ENCODE results near the gene RFT1. TPM values are rescaled to one million over a fixed set of nuclear protein-coding genes. Genes with fewer than 3 reads are reported as not detected.

Gene RFT1
- total RNA-seq, 1 donor from 2014 or later = 10.5 TPM

DNA sequence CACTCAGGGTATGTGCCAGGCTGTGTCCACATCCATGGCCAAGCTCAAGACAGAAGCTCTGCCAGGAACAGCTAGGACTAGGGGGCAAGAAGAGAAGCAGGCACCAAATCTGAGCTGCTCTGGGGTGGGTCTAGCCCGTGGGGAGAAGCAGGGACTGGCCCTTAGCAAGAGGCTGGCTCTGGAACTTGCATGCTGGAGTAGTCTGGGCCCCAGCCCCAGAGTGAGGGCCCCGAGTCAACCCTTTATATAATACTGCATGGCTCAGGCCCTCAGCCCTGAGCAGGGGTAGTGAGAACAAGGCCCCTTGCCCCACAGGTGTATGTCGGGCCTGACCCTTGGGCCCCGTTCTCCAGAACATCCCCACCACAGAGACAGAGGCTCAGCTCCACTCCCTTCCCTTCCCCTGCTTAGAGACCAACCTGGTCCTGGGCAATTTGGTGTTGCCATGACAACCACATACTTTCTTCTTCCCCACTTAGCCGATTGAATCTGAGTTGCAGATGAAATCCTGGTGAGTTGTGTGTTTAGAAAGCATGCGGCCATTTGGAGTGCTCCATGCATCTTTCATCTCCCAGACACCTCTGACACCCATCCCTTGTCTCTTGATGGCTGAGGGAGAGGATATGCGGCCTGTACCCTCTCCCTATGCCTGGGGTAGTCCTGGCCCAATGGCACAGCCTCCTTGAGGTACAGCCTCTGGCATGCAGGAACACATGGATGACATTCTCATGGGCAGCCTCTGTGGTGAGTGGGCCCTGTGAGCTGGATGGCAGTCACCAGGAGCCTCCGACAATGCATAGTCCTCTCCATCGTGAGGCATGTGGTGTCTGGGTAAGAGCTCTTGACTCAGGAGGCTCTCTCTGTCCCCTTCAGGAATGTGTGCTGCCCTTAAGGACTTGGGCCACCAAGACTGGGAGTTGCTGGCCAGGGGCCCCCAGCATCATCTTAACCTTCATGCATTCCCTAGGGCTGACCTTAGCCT lies 55.2 kb downstream of the RFT1 start:
- Mint-ChIP-seq H3K36me3 (ENCODE audit: unreplicated experiment) (no peaks in the 10 kb centered on the region), H3K4me3 (ENCODE audit: unreplicated experiment) (no peak overlapping the region), H3K27ac (ENCODE audit: unreplicated experiment) (no peak overlapping the region), H3K27me3 (ENCODE audit: unreplicated experiment) (peaks cover 6% of the 10 kb centered on the region), H3K4me1 (ENCODE audit: low read depth, unreplicated experiment) (peaks cover 4% of the 10 kb centered on the region), H3K9me3 (ENCODE audit: unreplicated experiment) (peaks cover 3% of the 10 kb centered on the region)
- no peak for DNase-seq
- TF ChIP-seq, protein P1, sequence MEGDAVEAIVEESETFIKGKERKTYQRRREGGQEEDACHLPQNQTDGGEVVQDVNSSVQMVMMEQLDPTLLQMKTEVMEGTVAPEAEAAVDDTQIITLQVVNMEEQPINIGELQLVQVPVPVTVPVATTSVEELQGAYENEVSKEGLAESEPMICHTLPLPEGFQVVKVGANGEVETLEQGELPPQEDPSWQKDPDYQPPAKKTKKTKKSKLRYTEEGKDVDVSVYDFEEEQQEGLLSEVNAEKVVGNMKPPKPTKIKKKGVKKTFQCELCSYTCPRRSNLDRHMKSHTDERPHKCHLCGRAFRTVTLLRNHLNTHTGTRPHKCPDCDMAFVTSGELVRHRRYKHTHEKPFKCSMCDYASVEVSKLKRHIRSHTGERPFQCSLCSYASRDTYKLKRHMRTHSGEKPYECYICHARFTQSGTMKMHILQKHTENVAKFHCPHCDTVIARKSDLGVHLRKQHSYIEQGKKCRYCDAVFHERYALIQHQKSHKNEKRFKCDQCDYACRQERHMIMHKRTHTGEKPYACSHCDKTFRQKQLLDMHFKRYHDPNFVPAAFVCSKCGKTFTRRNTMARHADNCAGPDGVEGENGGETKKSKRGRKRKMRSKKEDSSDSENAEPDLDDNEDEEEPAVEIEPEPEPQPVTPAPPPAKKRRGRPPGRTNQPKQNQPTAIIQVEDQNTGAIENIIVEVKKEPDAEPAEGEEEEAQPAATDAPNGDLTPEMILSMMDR (IDR thresholded peaks at IDR 0.05; ENCODE audit: partially characterized antibody, unreplicated experiment) = no peak

DNA sequence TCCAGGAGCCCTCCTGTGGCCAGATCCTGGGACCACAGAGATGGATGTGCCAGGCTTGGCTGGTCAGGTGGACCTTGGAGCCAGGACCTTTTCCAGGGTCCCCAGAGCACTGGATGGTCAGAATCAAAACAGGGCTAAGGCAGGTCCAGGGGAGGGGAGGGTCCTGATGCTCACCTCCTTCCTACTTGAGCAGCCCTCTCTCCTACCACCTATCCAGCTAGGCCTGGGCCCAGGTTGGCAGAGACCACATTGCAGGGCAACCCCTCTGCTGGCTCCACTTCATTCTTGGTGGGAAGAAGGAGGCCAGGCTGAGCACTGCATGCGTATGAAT lies 55.9 kb downstream of the RFT1 start:
- Mint-ChIP-seq H3K9me3 (ENCODE audit: unreplicated experiment) (peaks cover 3% of the 10 kb centered on the region), H3K36me3 (ENCODE audit: unreplicated experiment) (no peaks in the 10 kb centered on the region), H3K27ac (ENCODE audit: unreplicated experiment) (no peak overlapping the region), H3K4me1 (ENCODE audit: low read depth, unreplicated experiment) (peaks cover 4% of the 10 kb centered on the region), H3K4me3 (ENCODE audit: unreplicated experiment) (no peak overlapping the region), H3K27me3 (ENCODE audit: unreplicated experiment) (peaks cover 6% of the 10 kb centered on the region)
- DNase-seq = no peak
- TF ChIP-seq, protein P1 (IDR thresholded peaks at IDR 0.05; ENCODE audit: partially characterized antibody, unreplicated experiment) = no peak

DNA sequence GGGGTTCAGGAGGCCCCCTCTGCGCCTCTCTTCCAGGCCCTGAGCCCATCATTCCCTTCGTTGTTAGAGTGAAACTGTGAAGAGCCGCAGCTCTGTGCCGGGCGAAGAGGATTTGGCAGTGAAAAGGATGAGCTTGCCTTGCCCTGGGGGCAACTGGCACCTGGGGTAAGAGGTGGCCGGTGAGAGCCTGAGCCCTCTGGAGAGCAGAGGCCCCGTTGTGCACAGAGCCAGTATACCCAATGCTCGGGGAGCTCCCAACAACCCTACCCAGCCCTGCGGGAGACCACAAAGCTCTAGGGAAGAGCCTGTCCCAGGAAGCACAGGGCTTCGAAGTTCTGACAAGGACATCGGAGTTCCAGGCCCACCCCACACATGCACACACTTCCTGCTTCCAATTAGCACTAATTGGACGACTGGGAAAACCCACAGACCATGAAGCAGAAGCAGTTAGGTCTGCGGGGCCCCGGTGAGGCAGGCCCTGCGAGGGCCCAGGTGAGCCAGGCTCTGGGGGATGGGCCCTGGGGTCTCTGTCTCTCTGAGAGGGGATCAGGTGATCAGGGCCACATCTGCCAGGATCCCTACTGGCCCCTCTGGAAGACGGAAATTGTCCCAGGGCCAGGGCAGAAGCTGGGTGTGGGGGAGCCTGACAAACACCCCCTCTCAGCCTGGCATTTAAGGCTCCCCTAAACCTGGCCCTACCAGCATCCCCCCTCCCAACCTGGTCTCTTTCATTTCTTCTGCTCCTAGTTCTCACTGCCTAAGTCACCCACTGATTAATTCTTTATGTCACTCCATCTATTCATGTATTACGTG lies 56.5 kb downstream of the RFT1 start:
- DNase-seq = no peak
- no peaks in the 10 kb centered on the region for H3K36me3 Mint-ChIP-seq (ENCODE audit: unreplicated experiment)
- peaks cover 3% of the 10 kb centered on the region for H3K9me3 Mint-ChIP-seq (ENCODE audit: unreplicated experiment)
- TF ChIP-seq, protein P1 (IDR thresholded peaks at IDR 0.05; ENCODE audit: partially characterized antibody, unreplicated experiment) = no peak
- no peak overlapping the region for H3K4me3 Mint-ChIP-seq (ENCODE audit: unreplicated experiment)
- peaks cover 6% of the 10 kb centered on the region for H3K27me3 Mint-ChIP-seq (ENCODE audit: unreplicated experiment)
- peaks cover 4% of the 10 kb centered on the region for H3K4me1 Mint-ChIP-seq (ENCODE audit: low read depth, unreplicated experiment)
- H3K27ac Mint-ChIP-seq (ENCODE audit: unreplicated experiment) = no peak overlapping the region

DNA sequence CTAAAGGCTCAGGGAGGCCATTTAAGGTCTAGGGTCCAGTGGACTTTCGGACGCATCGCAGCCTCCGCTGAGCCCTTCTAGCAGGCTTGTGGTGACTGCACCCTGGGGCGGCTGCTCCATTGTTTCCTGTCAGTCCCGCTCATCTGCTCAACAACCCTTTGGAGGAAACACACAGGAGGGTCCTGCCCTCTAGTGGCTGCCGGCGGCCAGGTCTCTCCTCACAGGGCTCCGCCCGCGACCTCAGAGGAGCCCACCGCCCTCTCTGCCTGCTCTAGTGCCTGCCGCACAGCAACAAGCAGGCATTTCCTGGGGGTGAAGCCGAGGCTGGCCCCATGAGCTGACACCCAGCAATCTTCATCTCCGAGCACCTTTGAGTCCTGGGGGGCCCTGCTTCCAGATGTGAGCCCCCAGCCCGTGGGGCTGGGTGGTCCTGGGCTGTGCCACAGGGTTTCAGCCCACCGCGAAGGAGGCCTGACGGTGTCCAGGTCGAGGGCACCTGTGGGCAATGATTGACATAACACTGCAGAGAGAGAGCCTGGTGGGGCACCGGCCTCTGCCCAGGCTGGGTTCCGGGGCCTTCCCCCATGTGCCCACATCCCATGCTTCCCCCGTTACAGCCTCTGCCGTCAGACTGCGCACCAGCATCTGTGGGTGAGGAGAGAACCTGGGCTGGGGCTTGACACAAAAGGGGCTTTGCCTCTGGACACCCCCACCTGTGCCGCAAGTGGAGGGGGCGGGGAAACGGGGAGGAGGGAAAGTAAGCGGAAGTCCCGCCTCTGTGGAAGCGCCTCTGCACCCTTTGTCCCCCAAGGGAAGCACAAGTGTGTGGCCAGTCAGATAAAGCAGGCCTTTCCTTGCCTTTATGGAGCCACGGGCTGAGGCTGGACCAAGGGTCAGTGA lies 57.3 kb downstream of the RFT1 start:
- H3K27me3 Mint-ChIP-seq (ENCODE audit: unreplicated experiment) = peaks cover 6% of the 10 kb centered on the region
- H3K36me3 Mint-ChIP-seq (ENCODE audit: unreplicated experiment) = no peaks in the 10 kb centered on the region
- H3K9me3 Mint-ChIP-seq (ENCODE audit: unreplicated experiment) = peaks cover 3% of the 10 kb centered on the region
- H3K4me3 Mint-ChIP-seq (ENCODE audit: unreplicated experiment) = peak overlapping the region; percentile 63
- peaks cover 4% of the 10 kb centered on the region for H3K4me1 Mint-ChIP-seq (ENCODE audit: low read depth, unreplicated experiment)
- TF ChIP-seq, protein P1 (IDR thresholded peaks at IDR 0.05; ENCODE audit: partially characterized antibody, unreplicated experiment) = peak; percentile 84
- H3K27ac Mint-ChIP-seq (ENCODE audit: unreplicated experiment) = peak overlapping the region; percentile 38
- peak; percentile 97 for DNase-seq
